ENCODE results near the gene CSMD2. TPM values are rescaled to one million over a fixed set of nuclear protein-coding genes. Genes with fewer than 3 reads are reported as not detected.

Gene CSMD2
- total and polyA plus RNA-seq, 2 of the 8 experiments (the other 6 are each of a cell fraction or from before 2014, with no cell fraction given) = 7.0 to 14.7 TPM

- no peak for FAIRE-seq
- H3K4me1 ChIP-seq (replicated peaks in 1 of 4; ENCODE audit: control insufficient read depth in 3 of 4, insufficient read depth in 4 of 4, low read length in 3 of 4) = peaks cover 0 to 5% (median 2%) of the 10 kb centered on the region in 4 experiments; a peak in 3 of 7 replicates
- no peak overlapping the region for H3K56ac ChIP-seq (replicated peaks; ENCODE audit: insufficient read length, low read depth, low read length)
- peaks cover 0 to 2% of the 10 kb centered on the region in 2 experiments for H4K20me1 ChIP-seq (replicated peaks in 1 of 2; ENCODE audit: control insufficient read depth in 1 of 2, insufficient read depth in 2 of 2, low read length in 2 of 2)
- WGBS, 2 experiments (ENCODE audit: extremely low coverage in 1 of 2, insufficient coverage in 1 of 2, insufficient read length in 1 of 2, insufficient replicate concordance in 2 of 2, low coverage in 1 of 2, low lambda C conversion rate in 2 of 2, missing lambda C conversion rate in 1 of 2) = 98% methylated on average over 3 of the region's 3 CpGs; no CpG with 5 or more reads in 1 of the 2 experiments
- no peak overlapping the region for H3K4ac ChIP-seq (replicated peaks; ENCODE audit: insufficient read length, low read depth, low read length)
- H2BK120ac ChIP-seq (replicated peaks; ENCODE audit: low read depth, low read length) = no peak overlapping the region
- no peak overlapping the region for H3K14ac ChIP-seq (ENCODE audit: insufficient read length)
- no peak overlapping the region for H4K91ac ChIP-seq (replicated peaks; ENCODE audit: insufficient read length, low read length)
- H4K8ac ChIP-seq (ENCODE audit: extremely low read depth, insufficient read depth, low read length) = no peak overlapping the region
- H3K4me3 ChIP-seq (ENCODE audit: extremely low read depth in 1 of 4, insufficient read depth in 2 of 4, low read depth in 3 of 4, low read length in 4 of 4) = no peak overlapping the region
- ChIA-PET POLR2A (ENCODE audit: partially characterized antibody) (no interaction called here), CTCF (ENCODE audit: partially characterized antibody) (interaction anchor here (0.6 to 1.7 kb wide), 6 partner anchors 10 to 526 kb away, joined by 3 to 5 read pairs (median 3); no protein-coding TSS in a partner anchor)
- no peak overlapping the region for H2AFZ ChIP-seq (ENCODE audit: low read length)
- H2BK5ac ChIP-seq (ENCODE audit: low read depth, low read length) = no peak overlapping the region
- H3K23ac ChIP-seq (ENCODE audit: insufficient read length) = no peak overlapping the region
- H4K5ac ChIP-seq (ENCODE audit: insufficient read length, low read depth, low read length) = no peak overlapping the region
- no peak overlapping the region for H2BK15ac ChIP-seq (ENCODE audit: low read length)
- no peak overlapping the region for H3K4me2 ChIP-seq (ENCODE audit: insufficient read depth in 1 of 2, low read depth in 2 of 2, low read length in 2 of 2)
- H3K79me2 ChIP-seq (ENCODE audit: control insufficient read depth in 1 of 2, insufficient read depth in 2 of 2, low read length in 2 of 2) = no peaks in the 10 kb centered on the region
- no peak overlapping the region for H3K18ac ChIP-seq (ENCODE audit: extremely low read depth, low read length)
- H3K36me3 ChIP-seq (ENCODE audit: control insufficient read depth in 2 of 4, insufficient read depth in 4 of 4, low read length in 3 of 4) = no peaks in the 10 kb centered on the region
- peaks cover 3% of the 10 kb centered on the region; the same call in 1 of the 2 replicates for H3K79me1 ChIP-seq (ENCODE audit: low read depth, low read length)
- DNase-seq (ENCODE audit: low read depth in 1 of 2, low spot score in 2 of 2) = no peak
- H2BK12ac ChIP-seq (ENCODE audit: low read depth, low read length) = no peak overlapping the region
- H3K9me3 ChIP-seq (ENCODE audit: insufficient read depth in 2 of 2, low read depth in 1 of 2, low read length in 1 of 2) = no peaks in the 10 kb centered on the region
- H2BK20ac ChIP-seq (ENCODE audit: low read length) = no peak overlapping the region
- H3K23me2 ChIP-seq (ENCODE audit: low read depth, low read length) = no peaks in the 10 kb centered on the region
- H3K9ac ChIP-seq (replicated peaks in 1 of 4; ENCODE audit: extremely low read depth in 1 of 4, low read depth in 3 of 4, low read length in 3 of 4) = no peak overlapping the region
- H3K27me3 ChIP-seq (replicated peaks in 1 of 4; ENCODE audit: control insufficient read depth in 3 of 4, extremely low read depth in 1 of 4, insufficient read depth in 3 of 4, low read length in 3 of 4) = no peaks in the 10 kb centered on the region
- no peak overlapping the region for H3K27ac ChIP-seq (ENCODE audit: low read depth, low read length)
- no peak overlapping the region for H2AK5ac ChIP-seq (ENCODE audit: low read depth, low read length)
- TF ChIP-seq JUND (IDR thresholded peaks at IDR 0.05; ENCODE audit: low read length) (no peak), BCL11A (IDR thresholded peaks at IDR 0.05; ENCODE audit: low read depth in 2 of 2, low read length in 2 of 2) (no peak)
Measured at GRCh38 chr1:33898406-33898805, 266.6 kb downstream of the CSMD2 start.
